ENCODE data around the gene IL1RAPL1.

IL1RAPL1 gene

DNA sequence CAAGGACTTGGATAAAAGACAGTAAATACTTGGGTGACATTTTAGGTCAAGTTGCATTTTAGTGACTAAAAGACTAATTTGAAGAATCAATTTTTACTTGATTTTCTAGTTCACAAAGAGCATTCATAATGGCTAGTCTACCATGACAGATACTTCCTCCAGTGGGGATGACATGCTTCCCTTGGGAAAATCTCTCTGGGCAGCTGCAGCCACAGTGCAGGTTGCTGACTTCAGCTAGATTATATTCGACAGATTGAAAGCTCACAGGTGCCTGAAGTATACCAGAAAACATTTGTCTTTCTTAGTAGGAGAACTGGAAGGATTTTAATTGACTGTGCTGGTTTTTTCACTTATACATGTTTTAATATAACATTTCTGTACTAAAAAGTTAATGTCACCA, 1418.6 kb downstream of the IL1RAPL1 start:
- no peak for FAIRE-seq
- DNase-seq (ENCODE audit: low spot score), result no peak
